Ishikawa (cell line): ENCODE data around the gene SIRT2.

Experiments
- CEBPB ChIP-seq: IDR thresholded peaks from 2 replicates; pipeline ENCODE4 v1.6.1; 2012
- CREB1 ChIP-seq: IDR thresholded peaks from 2 replicates; pipeline ENCODE4 v1.6.1; 2012; ENCODE audit warnings: low read depth
- EGR1 ChIP-seq: IDR thresholded peaks from 2 replicates; pipeline ENCODE4 v1.6.1; 2012
- EP300 ChIP-seq: IDR thresholded peaks from 2 replicates; pipeline ENCODE4 v1.6.1; 2012; ENCODE audit warnings: borderline replicate concordance
- FOXM1 ChIP-seq: IDR thresholded peaks from 2 replicates; pipeline ENCODE4 v1.6.1; 2012; ENCODE audit warnings: low read depth, borderline replicate concordance
- MAX ChIP-seq: IDR thresholded peaks from 2 replicates; pipeline ENCODE4 v1.6.1; 2012
- NFIC ChIP-seq: IDR thresholded peaks from 2 replicates; pipeline ENCODE4 v1.6.1; 2012
- RAD21 ChIP-seq: IDR thresholded peaks from 2 replicates; pipeline ENCODE4 v1.6.1; 2012; ENCODE audit warnings: low read depth
- REST ChIP-seq: IDR thresholded peaks from 2 replicates; pipeline ENCODE4 v1.6.1; 2012; ENCODE audit warnings: low read depth, mild to moderate bottlenecking
- TAF1 ChIP-seq: IDR thresholded peaks from 2 replicates; pipeline ENCODE4 v1.6.1; 2012; ENCODE audit warnings: low read depth, mild to moderate bottlenecking
- TCF12 ChIP-seq: IDR thresholded peaks from 2 replicates; pipeline ENCODE4 v1.6.1; 2012; ENCODE audit warnings: low read depth
- TEAD4 ChIP-seq: IDR thresholded peaks from 2 replicates; pipeline ENCODE4 v1.6.1; 2012
- USF1 ChIP-seq: IDR thresholded peaks from 2 replicates; pipeline ENCODE4 v1.6.1; 2012
- YY1 ChIP-seq: IDR thresholded peaks from 2 replicates; pipeline ENCODE4 v1.6.1; 2012; ENCODE audit warnings: low read depth
- ZBTB7A ChIP-seq: IDR thresholded peaks from 2 replicates; pipeline ENCODE4 v1.6.1; 2012; ENCODE audit warnings: low read depth

Gene SIRT2

GRCh38 chr19:38844093-38844686 is 55.2 kb downstream of the SIRT2 start:
- TF ChIP-seq FOXM1 (no peak), NFIC (no peak), CREB1 (no peak), USF1 (no peak), CEBPB (no peak), EGR1 (no peak), TEAD4 (no peak), REST (no peak), EP300 (no peak), YY1 (no peak), MAX (no peak), TAF1 (no peak), TCF12 (no peak), ZBTB7A (no peak), RAD21 (no peak)

GRCh38 chr19:38843175-38843758 is 56.2 kb downstream of the SIRT2 start:
- TF ChIP-seq YY1 = no peak
- TF ChIP-seq ZBTB7A = no peak
- TF ChIP-seq FOXM1 = no peak
- no peak for TF ChIP-seq TEAD4

- no peak for TF ChIP-seq EP300
- no peak for TF ChIP-seq CREB1
- no peak for TF ChIP-seq ZBTB7A
- TF ChIP-seq RAD21 = no peak
- TF ChIP-seq NFIC = no peak
- no peak for TF ChIP-seq MAX
- TF ChIP-seq TCF12 = no peak
- TF ChIP-seq FOXM1 = no peak
These were observed 56.8 kb downstream of the SIRT2 start for GRCh38 chr19:38842439-38843174.

GRCh38 chr19:38841787-38842438 is 57.5 kb downstream of the SIRT2 start:
- TF ChIP-seq CREB1 (no peak), RAD21 (no peak), REST (no peak)

GRCh38 chr19:38841180-38841766 is 58.1 kb downstream of the SIRT2 start:
- TF ChIP-seq REST (no peak), EGR1 (no peak), CEBPB (no peak), FOXM1 (no peak), MAX (no peak), TCF12 (no peak), NFIC (no peak), YY1 (no peak)
